Trophoblast cell (in vitro differentiated cells and primary cell): ENCODE data around the gene CD101.

Experiments used
- DNase-seq, 2 donors: peaks; one replicate each; pipeline ENCODE4 v3.0.0-alpha.2; 2016
- H2AFZ ChIP-seq: 2 replicates; pipeline ENCODE4 v1.6.1; 2013; ENCODE audit warnings: low read length, moderate library complexity, mild to moderate bottlenecking; ENCODE audit not compliant: insufficient read depth, poor library complexity
- H2AK5ac ChIP-seq: 2 replicates; pipeline ENCODE4 v1.6.1; 2013; ENCODE audit warnings: mild to moderate bottlenecking, low read length
- H2BK120ac ChIP-seq: 2 replicates; pipeline ENCODE4 v1.6.1; 2013; ENCODE audit warnings: low read length, mild to moderate bottlenecking, moderate library complexity; ENCODE audit not compliant: insufficient read depth, poor library complexity
- H2BK12ac ChIP-seq: 2 replicates; pipeline ENCODE4 v1.6.1; 2013; ENCODE audit warnings: mild to moderate bottlenecking, low read length, moderate library complexity
- H2BK5ac ChIP-seq: 2 replicates; pipeline ENCODE4 v1.6.1; 2013; ENCODE audit warnings: low read length, low read depth, moderate library complexity, mild to moderate bottlenecking; ENCODE audit not compliant: poor library complexity
- H3K14ac ChIP-seq: 2 replicates; pipeline ENCODE4 v1.6.1; 2013; ENCODE audit warnings: mild to moderate bottlenecking, low read length
- H3K18ac ChIP-seq: 2 replicates; pipeline ENCODE4 v1.6.1; 2013; ENCODE audit warnings: mild to moderate bottlenecking, low read length
- H3K23ac ChIP-seq: 2 replicates; pipeline ENCODE4 v1.6.1; 2013; ENCODE audit warnings: low read length
- H3K27ac ChIP-seq: 2 replicates; pipeline ENCODE4 v1.5.1; 2013; ENCODE audit warnings: low read depth, mild to moderate bottlenecking, inconsistent platforms, low read length, moderate library complexity
- H3K27me3 ChIP-seq: 2 replicates; pipeline ENCODE4 v1.6.1; 2013; ENCODE audit warnings: inconsistent platforms, mild to moderate bottlenecking, low read length, moderate library complexity; ENCODE audit not compliant: insufficient read depth
- H3K36me3 ChIP-seq, 2 experiments: 1 replicate in 1 of 2; 2 replicates in 1 of 2; pipeline ENCODE4 v1.6.1; 2013; ENCODE audit warnings: low read length in 2 of 2, mild to moderate bottlenecking in 2 of 2, moderate library complexity in 1 of 2; ENCODE audit not compliant: insufficient read depth in 2 of 2, control insufficient read depth in 1 of 2
- H3K4ac ChIP-seq: 2 replicates; pipeline ENCODE4 v1.6.1; 2013; ENCODE audit warnings: low read depth, mild to moderate bottlenecking, low read length, moderate library complexity
- H3K4me1 ChIP-seq, 2 experiments: 1 replicate in 1 of 2; 2 replicates in 1 of 2; pipeline ENCODE4 v1.6.1; 2013; ENCODE audit warnings: low read length in 2 of 2, mild to moderate bottlenecking in 2 of 2, moderate library complexity in 1 of 2; ENCODE audit not compliant: insufficient read depth in 2 of 2, control insufficient read depth in 1 of 2
- H3K4me2 ChIP-seq: 2 replicates; pipeline ENCODE4 v1.6.1; 2013; ENCODE audit warnings: inconsistent platforms, mild to moderate bottlenecking, low read length, moderate library complexity
- H3K4me3 ChIP-seq: 2 replicates; pipeline ENCODE4 v1.5.1; 2013; ENCODE audit warnings: mild to moderate bottlenecking, low read depth, low read length, inconsistent platforms
- H3K79me1 ChIP-seq: one replicate; pipeline ENCODE4 v1.6.1; 2013; ENCODE audit warnings: low read length
- H3K79me2 ChIP-seq: 2 replicates; pipeline ENCODE4 v1.6.1; 2013; ENCODE audit warnings: low read length, mild to moderate bottlenecking; ENCODE audit not compliant: control insufficient read depth, insufficient read depth, poor library complexity
- H3K9ac ChIP-seq: 2 replicates; pipeline ENCODE4 v1.6.1; 2013; ENCODE audit warnings: mild to moderate bottlenecking, low read length
- H3K9me3 ChIP-seq: 2 replicates; pipeline ENCODE4 v1.6.1; 2013; ENCODE audit warnings: low read depth, mild to moderate bottlenecking, control low read depth, inconsistent platforms, low read length; ENCODE audit not compliant: insufficient read depth
- H4K12ac ChIP-seq: 2 replicates; pipeline ENCODE4 v1.6.1; 2013; ENCODE audit warnings: low read depth, mild to moderate bottlenecking, low read length, moderate library complexity
- H4K8ac ChIP-seq: 2 replicates; pipeline ENCODE4 v1.6.1; 2013; ENCODE audit warnings: low read depth, mild to moderate bottlenecking, low read length, moderate library complexity
- H4K91ac ChIP-seq: one replicate; pipeline ENCODE4 v1.6.1; 2013; ENCODE audit warnings: low read depth, mild to moderate bottlenecking, low read length, moderate library complexity
- WGBS: extraction: QIAGEN DNeasy Blood & Tissue Kit; methylation state at CpG from one replicate; pipeline ENCODE4 v1.1.7; 2013; ENCODE audit warnings: missing lambda C conversion rate; ENCODE audit not compliant: insufficient read length, insufficient coverage; ENCODE audit errors: extremely low coverage; 5-methylcytosine and 5-hydroxymethylcytosine counted together

Gene CD101

DNA sequence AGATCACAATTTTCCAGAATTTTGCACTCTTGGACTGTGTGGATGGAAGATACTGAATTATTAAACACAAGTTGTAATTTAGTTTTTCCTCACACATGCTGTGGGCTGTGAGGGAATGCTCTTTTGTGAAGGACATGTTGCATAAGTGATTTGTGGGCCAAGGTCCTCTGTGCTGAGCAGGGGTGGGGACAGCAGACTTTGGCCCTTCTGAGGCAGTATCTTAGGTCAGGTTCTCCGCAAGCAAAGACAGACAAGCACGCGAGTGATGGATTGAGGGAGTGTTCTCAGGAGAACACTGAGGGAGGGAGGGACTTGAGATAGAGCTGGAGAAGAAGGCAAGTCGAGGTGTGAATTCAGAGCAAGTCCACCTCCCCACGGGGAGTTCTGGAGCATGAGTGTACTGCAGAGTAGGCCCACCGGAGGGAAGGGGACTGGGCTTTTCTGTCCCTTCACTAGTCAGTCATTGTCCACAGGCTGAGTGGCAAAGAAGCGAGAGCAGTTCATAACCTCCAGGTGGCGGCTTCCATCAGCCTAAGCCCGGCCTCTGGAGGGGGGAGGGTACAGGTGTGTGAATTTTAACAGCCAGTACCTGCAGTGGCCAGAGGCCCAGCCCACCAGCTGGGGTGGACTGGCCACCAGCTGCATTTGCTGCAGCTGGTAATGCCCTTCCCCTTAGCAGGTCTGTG is 19.1 kb upstream of the CD101 start:
- Histone ChIP-seq H3K14ac (no peak overlapping the region), H3K79me2 (no peaks in the 10 kb centered on the region), H3K9ac (no peak overlapping the region), H3K9me3 (no peaks in the 10 kb centered on the region), H3K36me3 (peaks cover 17 to 19% of the 10 kb centered on the region in 2 experiments), H3K4me3 (peak overlapping the region; percentile 7), H3K4me2 (no peak overlapping the region), H2AFZ (no peak overlapping the region), H2BK12ac (no peak overlapping the region), H3K18ac (no peak overlapping the region), H3K27ac (no peak overlapping the region), H2BK5ac (no peak overlapping the region), H2BK120ac (no peak overlapping the region), H3K27me3 (no peaks in the 10 kb centered on the region), H4K8ac (no peak overlapping the region), H3K4me1 (no peaks in the 10 kb centered on the region), H3K23ac (no peak overlapping the region), H4K91ac (no peak overlapping the region), H3K4ac (no peak overlapping the region), H2AK5ac (no peak overlapping the region), H4K12ac (no peak overlapping the region), H3K79me1 (no peaks in the 10 kb centered on the region)
- DNase-seq = no peak
- no CpG with 5 or more reads among the region's 9 CpGs for WGBS

- no peak overlapping the region for H3K4ac ChIP-seq
- no peaks in the 10 kb centered on the region for H3K27me3 ChIP-seq
- no peak overlapping the region for H2AK5ac ChIP-seq
- DNase-seq = peak in 1 of 2 donors; percentile 6
- H3K4me1 ChIP-seq = no peaks in the 10 kb centered on the region
- H2BK12ac ChIP-seq = no peak overlapping the region
- no peak overlapping the region for H4K91ac ChIP-seq
- H4K12ac ChIP-seq = no peak overlapping the region
- no peak overlapping the region for H3K14ac ChIP-seq
- H2BK5ac ChIP-seq = no peak overlapping the region
- H3K79me1 ChIP-seq = no peaks in the 10 kb centered on the region
- H3K27ac ChIP-seq = no peak overlapping the region
- H3K23ac ChIP-seq = no peak overlapping the region
- no peak overlapping the region for H2BK120ac ChIP-seq
- H3K4me3 ChIP-seq = no peak overlapping the region
- peaks cover 17 to 19% of the 10 kb centered on the region in 2 experiments for H3K36me3 ChIP-seq
- H3K79me2 ChIP-seq = no peaks in the 10 kb centered on the region
- no peak overlapping the region for H3K9ac ChIP-seq
- H3K4me2 ChIP-seq = no peak overlapping the region
- H2AFZ ChIP-seq = no peak overlapping the region
- no peak overlapping the region for H3K18ac ChIP-seq
- no peak overlapping the region for H4K8ac ChIP-seq
- H3K9me3 ChIP-seq = no peaks in the 10 kb centered on the region
- WGBS = no CpG with 5 or more reads among the region's 5 CpGs
Observed at GRCh38 chr1:116983112-116983511, 18.4 kb upstream of the CD101 start.

DNA sequence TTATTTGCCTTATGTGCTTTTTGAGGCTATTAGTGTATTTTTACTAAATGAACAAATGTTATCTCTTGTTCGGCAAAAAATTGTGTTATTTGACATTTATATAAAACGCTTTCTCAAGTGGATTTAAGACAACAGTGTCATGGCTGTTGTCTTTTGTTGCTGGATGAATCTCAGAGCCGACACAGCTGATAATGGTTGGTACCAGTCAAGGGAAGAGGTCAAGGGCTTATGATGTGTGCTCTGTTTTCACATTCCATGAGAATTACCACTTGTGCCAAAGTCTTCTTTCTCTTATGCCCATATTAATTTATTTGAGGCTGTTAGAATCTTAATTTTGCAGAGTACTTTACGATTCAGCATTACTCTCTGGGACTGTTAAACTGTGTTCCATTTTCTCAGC is 17.9 kb upstream of the CD101 start:
- H4K8ac ChIP-seq = no peak overlapping the region
- H3K79me2 ChIP-seq = no peaks in the 10 kb centered on the region

GRCh38 chr1:116984406-116985160 is 17.0 kb upstream of the CD101 start:
- Histone ChIP-seq H3K9me3 (no peaks in the 10 kb centered on the region), H3K79me1 (no peaks in the 10 kb centered on the region), H3K27me3 (no peaks in the 10 kb centered on the region), H2BK12ac (no peak overlapping the region), H4K8ac (no peak overlapping the region), H3K4ac (no peak overlapping the region), H4K91ac (no peak overlapping the region), H2BK120ac (no peak overlapping the region), H3K4me2 (no peak overlapping the region), H3K36me3 (peaks cover 19 to 22% of the 10 kb centered on the region in 2 experiments), H3K27ac (no peak overlapping the region), H3K4me3 (no peak overlapping the region), H3K79me2 (no peaks in the 10 kb centered on the region), H3K18ac (no peak overlapping the region), H3K4me1 (no peaks in the 10 kb centered on the region), H2AFZ (no peak overlapping the region), H3K14ac (no peak overlapping the region), H4K12ac (no peak overlapping the region), H2BK5ac (no peak overlapping the region), H3K23ac (no peak overlapping the region), H2AK5ac (no peak overlapping the region), H3K9ac (no peak overlapping the region)
- no peak for DNase-seq
- WGBS = no CpG with 5 or more reads among the region's 14 CpGs

More for the DNA sequence above, 17.9 kb upstream of the CD101 start:
- Histone ChIP-seq H4K12ac (no peak overlapping the region), H2BK5ac (no peak overlapping the region), H2AK5ac (no peak overlapping the region), H3K36me3 (peaks cover 19 to 21% of the 10 kb centered on the region in 2 experiments), H3K4me2 (no peak overlapping the region), H2BK12ac (no peak overlapping the region), H3K27ac (no peak overlapping the region), H2AFZ (no peak overlapping the region), H3K4me1 (no peaks in the 10 kb centered on the region), H3K9ac (no peak overlapping the region), H3K4me3 (no peak overlapping the region), H3K14ac (no peak overlapping the region), H2BK120ac (no peak overlapping the region), H3K4ac (no peak overlapping the region), H3K79me1 (no peaks in the 10 kb centered on the region), H3K27me3 (no peaks in the 10 kb centered on the region), H3K23ac (no peak overlapping the region), H3K18ac (no peak overlapping the region), H4K91ac (no peak overlapping the region), H3K9me3 (no peaks in the 10 kb centered on the region)
- no peak for DNase-seq
- no CpG with 5 or more reads among the region's 4 CpGs for WGBS
